ENCODE measurements around the gene PRR15L.
"Not testable (repeated sequence)": the region's sequence is repeated elsewhere in the genome, so short reads cannot be mapped to it uniquely, and the experiment has no call there.

PRR15L gene

GRCh38 chr17:47988445-47988844, 30.8 kb upstream of the PRR15L start:
- DNase-seq (ENCODE audit: low read depth in 2 of 2) = not testable (repeated sequence)

GRCh38 chr17:47987240-47987835, 29.7 kb upstream of the PRR15L start:
- no peak for DNase-seq (ENCODE audit: low read depth in 2 of 2)

- no peak for DNase-seq (ENCODE audit: low read depth in 2 of 2)
Observed at GRCh38 chr17:47986520-47986919, 28.8 kb upstream of the PRR15L start.

DNA sequence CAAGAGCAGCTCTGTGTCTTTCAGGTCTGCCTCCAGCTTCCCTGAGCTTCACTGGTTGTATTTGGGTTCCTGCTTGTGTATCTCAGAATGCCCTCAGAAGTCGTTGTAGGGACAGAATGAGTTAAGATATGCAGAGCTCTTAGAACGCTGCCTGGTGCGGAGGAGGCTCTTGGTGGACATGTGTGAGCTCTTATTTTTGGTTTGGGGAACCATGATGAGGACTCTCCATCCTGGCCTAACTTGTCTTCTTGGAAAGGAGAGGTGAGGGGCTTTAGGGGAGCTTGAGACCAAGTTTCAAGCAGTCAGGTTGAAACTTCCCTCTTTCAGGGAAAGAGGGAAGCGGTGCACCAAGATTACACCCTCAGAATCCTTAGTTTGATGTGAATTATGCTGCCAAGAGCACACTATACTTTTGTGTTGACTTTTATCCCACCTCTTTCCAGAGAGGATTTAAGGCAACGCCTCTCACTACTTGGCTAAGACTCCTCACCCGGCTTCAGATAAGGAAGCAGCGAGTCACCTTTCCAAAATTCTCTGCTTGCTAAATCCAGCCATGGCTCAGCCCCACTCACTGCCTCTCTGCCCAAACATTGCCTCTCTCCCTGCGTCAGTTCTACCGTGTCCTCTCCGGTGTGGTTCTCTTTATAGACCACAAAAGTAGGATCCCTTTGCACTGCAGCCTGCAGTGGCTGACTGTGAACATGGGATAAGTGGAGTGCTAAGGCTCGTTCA, 26.0 kb upstream of the PRR15L start:
- DNase-seq (ENCODE audit: low read depth in 2 of 2) = no peak

DNA sequence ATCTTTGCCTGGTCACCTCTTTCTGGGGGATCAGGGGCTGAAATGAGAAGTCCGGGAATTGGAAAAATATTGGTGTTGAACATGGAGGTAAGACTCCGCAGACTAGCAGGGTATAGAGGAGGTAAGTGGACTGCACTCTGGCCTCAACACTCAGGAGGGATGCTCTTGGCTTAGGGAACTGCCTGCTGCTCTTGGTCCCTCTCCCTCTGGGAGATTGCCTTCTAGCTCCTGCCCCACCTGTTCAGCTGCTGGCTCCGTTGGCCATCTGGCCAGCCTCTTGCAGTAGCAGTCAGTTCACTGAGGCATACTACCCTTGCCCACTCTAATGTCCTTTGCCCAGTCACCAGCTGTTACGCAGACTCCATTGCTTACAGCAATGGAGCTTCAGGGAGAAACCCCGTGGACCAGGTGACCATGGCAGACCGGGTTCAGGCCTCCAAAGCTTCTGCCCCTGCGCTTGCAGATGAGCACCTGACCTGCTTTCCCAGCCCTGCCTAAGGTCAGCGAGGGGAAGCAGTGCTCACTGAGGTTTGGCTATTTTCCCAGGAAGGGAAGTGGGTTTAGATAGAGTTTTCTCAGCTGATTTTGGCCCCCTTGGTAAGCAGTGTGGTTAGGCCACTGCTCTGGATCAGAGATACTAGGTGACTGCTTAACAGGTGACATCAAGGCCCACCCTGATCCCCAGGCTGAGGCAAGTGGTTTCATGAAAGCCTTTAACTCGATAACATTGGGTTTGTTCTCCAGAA, 25.1 kb upstream of the PRR15L start:
- DNase-seq (ENCODE audit: low read depth in 2 of 2) = no peak

DNA sequence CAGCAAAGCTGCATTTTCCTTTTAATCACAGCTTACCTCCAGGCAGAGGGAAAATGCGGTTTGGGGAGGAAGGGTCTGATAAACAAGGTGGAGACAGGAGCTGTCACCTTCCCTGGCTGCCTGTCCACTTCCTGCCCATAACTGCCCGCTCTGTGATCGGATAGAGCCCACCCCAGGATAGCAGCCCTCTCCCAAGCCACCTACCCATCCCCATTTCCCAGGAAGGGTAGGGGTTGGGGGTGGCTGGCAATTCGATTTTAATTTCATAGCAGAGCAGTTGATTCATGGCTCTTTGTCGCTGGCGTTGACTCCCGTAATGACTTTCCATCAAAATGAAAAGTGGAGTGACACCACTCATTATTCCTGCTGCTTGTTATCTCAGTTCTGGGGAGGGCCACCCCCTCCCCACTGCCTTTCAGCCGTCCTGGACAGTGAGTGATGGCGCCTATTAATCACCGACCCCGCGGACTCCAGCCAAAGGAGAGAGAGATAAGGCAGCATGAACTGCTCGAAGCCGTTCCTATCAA, 24.5 kb upstream of the PRR15L start:
- no peak for DNase-seq (ENCODE audit: low read depth in 2 of 2)

- no peak for DNase-seq (ENCODE audit: low read depth in 2 of 2)
Observed at GRCh38 chr17:47981462-47981861, 23.8 kb upstream of the PRR15L start.

DNA sequence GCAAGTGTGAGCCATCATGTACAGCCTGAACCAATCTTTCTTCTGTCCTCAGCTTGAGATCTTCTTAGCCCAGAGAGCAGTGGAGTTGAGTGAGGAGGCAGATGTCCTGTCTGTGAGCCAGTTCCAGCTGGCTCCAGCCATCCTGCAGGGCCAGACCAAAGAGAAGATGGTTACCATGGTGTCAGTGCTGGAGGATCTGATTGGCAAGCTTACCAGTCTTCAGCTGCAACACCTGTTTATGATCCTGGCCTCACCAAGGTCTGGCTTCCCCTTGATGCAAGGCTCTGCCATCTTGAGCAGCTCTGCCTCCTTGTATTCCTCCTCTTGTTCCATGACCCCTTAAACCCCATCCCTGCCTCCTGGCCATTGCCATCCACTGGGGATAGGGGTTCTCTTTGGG, 22.9 kb upstream of the PRR15L start:
- DNase-seq (ENCODE audit: low read depth in 2 of 2) = no peak

- peak in 1 of 2 experiments; percentile 24 for DNase-seq (ENCODE audit: low read depth in 2 of 2)
Observed at GRCh38 chr17:47978324-47978723, 20.6 kb upstream of the PRR15L start.

- DNase-seq (ENCODE audit: low read depth in 2 of 2) = no peak
Observed at GRCh38 chr17:47975823-47976205, 18.1 kb upstream of the PRR15L start.

GRCh38 chr17:47975189-47975822, 17.6 kb upstream of the PRR15L start:
- DNase-seq (ENCODE audit: low read depth in 2 of 2) = no peak

GRCh38 chr17:47973541-47973940, 15.9 kb upstream of the PRR15L start:
- no peak for DNase-seq (ENCODE audit: low read depth in 2 of 2)

DNA sequence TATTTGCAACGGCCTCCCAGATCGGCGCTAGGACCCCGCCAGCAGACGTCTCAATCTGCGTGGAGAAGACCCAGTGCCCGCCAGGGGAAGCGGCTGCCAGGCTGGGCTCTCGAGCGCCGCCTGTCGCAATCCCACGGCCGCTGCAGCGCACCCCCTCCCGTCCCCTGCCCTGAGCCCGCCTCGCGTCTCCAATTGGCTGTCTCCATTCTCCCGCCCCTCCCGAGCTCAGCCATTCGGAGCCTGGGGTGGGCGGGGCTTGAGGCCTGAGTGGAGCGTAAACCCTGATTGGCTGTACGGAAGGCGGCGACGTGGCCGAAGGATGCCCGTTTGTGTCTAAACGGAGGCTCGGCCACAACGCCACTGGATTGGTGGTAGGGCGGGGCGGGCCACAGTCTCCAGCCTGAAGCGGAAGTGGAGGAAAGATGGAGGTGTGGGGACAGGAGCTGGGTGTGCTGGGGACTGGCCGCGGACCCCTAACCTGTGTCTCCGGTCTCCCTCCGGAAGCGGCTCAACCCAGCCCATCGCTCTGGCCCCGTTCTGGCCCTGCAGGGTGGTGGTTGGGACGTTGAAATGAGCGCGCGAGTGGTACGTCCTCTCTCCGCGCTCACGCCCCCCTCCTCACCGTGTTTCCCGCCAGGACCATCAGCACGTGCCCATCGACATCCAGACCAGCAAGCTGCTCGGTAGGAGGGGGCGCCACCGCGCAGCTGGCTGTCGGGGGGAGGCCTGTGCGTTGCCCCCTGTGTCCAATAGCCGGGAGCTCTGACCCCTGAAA, 13.2 kb upstream of the PRR15L start, which contains the start of gene CDK5RAP3:
TSS of gene CDK5RAP3 (plus strand) at position 389 of the 775 bp plus-strand sequence. CDS start at position 423, 34 bp downstream.
- DNase-seq (ENCODE audit: low read depth in 2 of 2) = peak; percentile 99 to 100

- DNase-seq (ENCODE audit: low read depth in 2 of 2) = no peak
Observed at GRCh38 chr17:47969930-47970724, 12.4 kb upstream of the PRR15L start.

DNA sequence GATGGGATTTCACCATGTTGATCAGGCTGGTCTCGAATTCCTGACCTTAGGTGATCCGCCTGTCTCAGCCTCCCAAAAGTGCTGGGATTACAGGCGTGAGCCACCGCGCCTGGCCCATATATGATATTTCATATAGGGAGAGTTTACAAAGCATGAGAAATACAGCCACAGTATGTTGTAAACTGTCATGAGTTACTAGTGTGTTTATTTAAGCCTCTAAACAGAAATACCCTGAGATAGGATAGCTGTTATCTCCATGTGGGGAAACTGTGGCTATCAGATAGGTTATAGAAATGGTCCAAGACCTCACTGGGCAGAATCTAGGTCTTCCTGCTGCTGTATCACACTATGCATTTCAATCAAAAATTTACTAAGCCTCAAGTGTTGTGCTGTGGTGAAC, 11.2 kb upstream of the PRR15L start:
- DNase-seq (ENCODE audit: low read depth in 2 of 2) = no peak

DNA sequence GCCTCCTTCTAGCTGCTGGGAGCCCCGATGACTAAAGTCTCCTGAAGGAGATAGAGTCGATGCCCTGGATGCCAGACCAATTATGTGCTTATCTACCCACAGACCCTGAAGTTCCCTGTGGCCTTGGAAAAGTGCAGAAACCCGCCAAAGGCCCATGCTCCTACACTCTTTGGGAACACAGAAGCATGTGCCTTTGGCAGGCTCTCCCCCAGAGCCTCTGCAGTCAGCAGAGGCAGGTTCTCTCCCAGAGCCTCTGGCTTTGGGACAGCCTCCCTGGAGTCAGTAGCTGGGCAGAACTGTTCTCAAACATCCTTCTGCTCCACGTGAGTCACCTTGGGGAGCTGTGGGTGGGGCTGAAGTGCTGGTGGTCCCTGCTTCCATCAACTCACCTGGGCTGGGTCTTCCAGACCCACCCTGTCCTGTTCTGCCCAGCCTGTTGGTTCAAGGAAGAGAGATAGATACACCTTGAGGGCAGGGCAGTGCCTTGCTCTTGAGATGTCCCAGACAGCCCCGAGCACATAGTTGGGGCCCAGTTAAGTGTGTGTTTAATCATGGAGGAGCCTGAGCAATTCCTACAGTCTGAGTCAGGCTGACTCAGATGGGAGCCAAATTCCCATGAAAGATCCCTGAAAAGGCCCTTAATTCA, 10.0 kb upstream of the PRR15L start:
- no peak for DNase-seq (ENCODE audit: low read depth in 2 of 2)

DNA sequence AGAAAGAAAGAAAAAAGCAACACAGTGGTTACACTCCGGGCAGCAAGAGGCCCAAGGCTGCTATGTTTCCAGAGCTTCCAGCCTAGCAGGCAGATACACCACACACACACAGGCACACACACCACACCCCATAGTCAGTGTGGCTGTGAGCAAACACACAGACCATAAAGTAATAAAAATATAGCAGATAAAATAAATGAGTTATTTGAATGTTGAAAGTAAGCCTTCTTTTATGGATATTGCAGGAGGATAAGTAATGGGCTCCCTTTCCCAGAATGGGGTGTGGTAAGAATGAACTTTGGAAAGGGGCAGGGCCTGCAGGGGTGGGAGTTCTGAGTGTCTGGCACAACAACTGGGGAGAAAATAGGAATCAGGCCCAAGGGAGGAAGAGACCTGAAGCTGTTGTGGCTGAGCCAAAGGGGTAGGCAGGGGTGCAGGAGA, 8.4 kb upstream of the PRR15L start:
- no peak for DNase-seq (ENCODE audit: low read depth in 2 of 2)

DNA sequence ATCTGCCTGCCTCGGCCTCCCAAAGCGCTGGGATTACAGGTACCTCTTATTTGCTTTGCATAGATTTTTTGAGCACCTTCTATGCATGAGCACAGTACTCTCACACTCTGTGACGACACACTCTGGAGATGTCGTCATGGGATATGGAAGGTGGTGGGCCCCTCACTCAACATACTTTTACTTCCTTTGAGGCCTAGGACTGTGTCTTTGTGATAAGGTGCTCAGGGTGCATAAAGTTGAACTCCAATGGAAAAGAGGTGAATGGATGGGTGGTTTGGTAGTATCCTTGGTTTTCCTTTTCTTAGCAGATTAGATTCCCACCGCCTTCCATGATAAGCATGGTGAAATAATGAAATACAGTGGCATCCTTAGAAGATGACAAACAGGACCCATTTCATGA, 7.2 kb upstream of the PRR15L start:
- no peak for DNase-seq (ENCODE audit: low read depth in 2 of 2)

DNA sequence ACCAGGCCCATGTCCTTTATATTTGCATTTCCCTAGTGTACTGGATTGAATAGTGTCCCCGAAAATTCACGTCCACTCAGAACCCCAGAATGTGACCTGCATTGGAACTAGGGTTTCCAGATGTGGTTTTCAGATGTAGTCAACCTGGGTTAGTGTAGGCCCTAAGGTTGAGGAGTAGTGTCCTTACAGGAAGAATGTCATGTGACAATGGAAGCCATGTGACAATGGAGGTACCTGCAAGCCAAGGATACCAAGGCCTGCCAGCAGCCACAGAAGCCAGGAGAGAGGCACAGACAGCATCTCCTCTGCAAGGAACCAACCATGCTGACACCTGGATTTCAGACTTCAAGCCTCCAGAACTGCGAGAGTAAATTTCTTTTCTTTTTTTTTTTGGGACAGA, 5.2 kb upstream of the PRR15L start:
- DNase-seq (ENCODE audit: low read depth in 2 of 2) = no peak

DNA sequence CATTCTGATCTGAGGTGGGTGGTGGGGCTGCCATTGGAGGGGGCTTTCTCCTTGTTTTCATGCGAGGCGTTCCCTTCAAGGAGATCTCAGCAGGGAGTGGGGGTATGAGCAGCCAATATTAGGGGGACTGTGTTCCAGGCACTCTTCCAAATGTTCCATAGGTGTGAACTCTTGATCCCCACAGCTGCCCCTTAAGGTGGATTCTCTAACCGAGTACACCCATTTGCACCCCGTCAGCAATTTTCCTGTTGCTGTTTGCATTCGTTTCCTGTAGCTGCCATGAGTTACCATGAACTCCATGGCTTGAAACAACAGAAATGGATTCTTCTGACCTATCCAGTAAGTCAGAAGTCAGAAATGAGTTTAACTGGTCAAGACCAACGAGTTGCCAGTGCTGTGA, 3.7 kb upstream of the PRR15L start:
- DNase-seq (ENCODE audit: low read depth in 2 of 2) = no peak
